HepG2 (cell line): ENCODE data around the gene UCN. TPM values are rescaled to one million over a fixed set of nuclear protein-coding genes. Genes with fewer than 3 reads are reported as not detected.

Experiments used
- ATAC-seq: fragments of 200-7000 bp; cut with Tn5 transposase; 3 replicates; pipeline ENCODE4 v1.9.1; 2020; ENCODE audit warnings: mild to moderate bottlenecking, moderate library complexity
- BruUV-seq: library from RNA; stranded (reverse); fragments of 400-500 nt; replicated peaks from 2 replicates; lab custom pipeline; 2021; lab: Mats Ljungman, UMichigan
- CTCF ChIA-PET: fragments of 300-600 bp; formaldehyde crosslinking; extraction: SDS; loops from one replicate; lab custom pipeline; 2021; ENCODE audit warnings: low total read pairs, inconsistent platforms, low intra/inter-chr PET ratio; lab: Yijun Ruan, JAX
- POLR2A ChIA-PET: fragments of 350-600 bp; sonication (Branson Sonifier 250); formaldehyde crosslinking; loops from one replicate; lab custom pipeline; 2020; ENCODE audit warnings: antibody characterized with exemption, inconsistent platforms; lab: Yijun Ruan, JAX
- DNase-seq: peaks from one replicate; pipeline ENCODE4 v3.0.0-alpha.2; 2015; ENCODE audit warnings: low spot score
- FAIRE-seq: peaks from 3 replicates; lab custom pipeline; 2011; peaks lifted over from hg19 to GRCh38; lab: Jason Lieb, UNC
- H2AFZ ChIP-seq: one replicate; pipeline ENCODE4 v1.6.1; 2011; ENCODE audit warnings: low read length, inconsistent platforms
- H3K27ac ChIP-seq: fragments of 300-600 bp; 3 replicates; pipeline ENCODE4 v1.8.0; 2011; ENCODE audit warnings: mixed run types, mild to moderate bottlenecking, mixed read lengths, low read length, inconsistent platforms; ENCODE audit not compliant: insufficient read depth; ENCODE audit errors: extremely low read length
- H3K27me3 ChIP-seq, 2 experiments: fragments of 200-600 bp in 1 of 2; 2 replicates in 1 of 2; 3 replicates in 1 of 2; pipeline versions ENCODE4 v1.6.0 to v1.8.0; 2011; ENCODE audit warnings: low read length in 2 of 2, mild to moderate bottlenecking in 2 of 2, moderate library complexity in 2 of 2, inconsistent platforms in 1 of 2; ENCODE audit not compliant: insufficient read depth in 2 of 2, control insufficient read depth in 1 of 2
- H3K36me3 ChIP-seq, 2 experiments: fragments of 200-600 bp in 1 of 2; replicated peaks in 1 of 2; 2 replicates in 1 of 2; 3 replicates in 1 of 2; pipeline versions ENCODE4 v1.5.1 to v1.8.0; 2011; ENCODE audit warnings: low read length in 2 of 2, inconsistent platforms in 1 of 2; ENCODE audit not compliant: insufficient read depth in 2 of 2, control insufficient read depth in 1 of 2
- H3K4me1 ChIP-seq: 2 replicates; pipeline ENCODE4 v1.5.1; 2012; ENCODE audit warnings: low read length, inconsistent platforms; ENCODE audit not compliant: insufficient read depth
- H3K4me2 ChIP-seq: 2 replicates; pipeline ENCODE4 v1.6.0; 2011; ENCODE audit warnings: low read depth, low read length, inconsistent platforms
- H3K4me3 ChIP-seq, 3 experiments: fragments of 200-600 bp in 1 of 3; sonication (generic), shearing (Covaris generic) in 1 of 3; replicated peaks in 1 of 3; 2 replicates each; pipeline ENCODE4 v1.5.1; 2011 to 2016; ENCODE audit warnings: low read length in 3 of 3, inconsistent platforms in 2 of 3, low read depth in 2 of 3, mild to moderate bottlenecking in 2 of 3, control low read depth in 1 of 3, mixed read lengths in 1 of 3; ENCODE audit not compliant: insufficient read depth in 1 of 3
- H3K79me2 ChIP-seq: one replicate; pipeline ENCODE4 v1.6.1; 2011; ENCODE audit warnings: low read length, inconsistent platforms; ENCODE audit not compliant: insufficient read depth
- H3K9ac ChIP-seq: 2 replicates; pipeline ENCODE4 v1.6.0; 2011; ENCODE audit warnings: mild to moderate bottlenecking, low read depth, low read length, inconsistent platforms; ENCODE audit not compliant: insufficient read depth
- H3K9me3 ChIP-seq: 2 replicates; pipeline ENCODE4 v1.5.1; 2012; ENCODE audit warnings: mild to moderate bottlenecking, low read length
- H4K20me1 ChIP-seq: 2 replicates; pipeline ENCODE4 v1.6.0; 2011; ENCODE audit warnings: inconsistent platforms, mild to moderate bottlenecking, low read length, moderate library complexity; ENCODE audit not compliant: insufficient read depth
- AGO1 ChIP-seq: fragments of 200-400 bp; formaldehyde crosslinking; IDR thresholded peaks from 2 replicates; pipeline ENCODE4 v1.6.1; 2017; ENCODE audit warnings: mild to moderate bottlenecking, low read depth, low read length, moderate library complexity; ENCODE audit not compliant: poor library complexity, severe bottlenecking
- ARNT2 ChIP-seq: sonication (generic); formaldehyde crosslinking; IDR thresholded peaks from 2 replicates; pipeline ENCODE4 v1.8.0; 2022; ENCODE audit warnings: mild to moderate bottlenecking, low read depth, missing genetic modification reagents, moderate library complexity
- ATF7 ChIP-seq, 2 experiments: fragments of 450-650 bp in 1 of 2; sonication (generic) in 1 of 2; formaldehyde crosslinking in 1 of 2; IDR thresholded peaks; 2 replicates each; pipeline versions ENCODE4 v1.4.0 to v1.6.1; 2016 to 2020; ENCODE audit warnings: antibody characterized with exemption in 1 of 2, mild to moderate bottlenecking in 1 of 2, missing genetic modification reagents in 1 of 2
- CEBPG ChIP-seq: IDR thresholded peaks from 2 replicates; pipeline ENCODE4 v1.6.1; 2016
- CENPT ChIP-seq: sonication (generic); formaldehyde crosslinking; IDR thresholded peaks from 2 replicates; pipeline ENCODE4 v1.8.0; 2022; ENCODE audit warnings: low read depth, mild to moderate bottlenecking, moderate library complexity, missing genetic modification reagents
- CHCHD3 ChIP-seq: sonication (generic); formaldehyde crosslinking; IDR thresholded peaks from 2 replicates; pipeline ENCODE4 v1.8.0; 2022; ENCODE audit warnings: mild to moderate bottlenecking, missing genetic modification reagents, moderate library complexity
- HNF4A ChIP-seq: sonication (generic); formaldehyde crosslinking; IDR thresholded peaks from 2 replicates; pipeline ENCODE4 v1.4.0; 2020; ENCODE audit warnings: missing genetic modification reagents
- NFYC ChIP-seq: IDR thresholded peaks from 2 replicates; pipeline ENCODE4 v1.6.1; 2016; ENCODE audit warnings: missing genetic modification reagents, missing compliant biosample characterization
- SP5 ChIP-seq: IDR thresholded peaks from 2 replicates; pipeline ENCODE4 v1.6.1; 2016; ENCODE audit warnings: low read depth, borderline replicate concordance
- SRSF1 ChIP-seq: fragments of 200-400 bp; formaldehyde crosslinking; optimal IDR thresholded peaks from 2 replicates; pipeline ENCODE3; 2017; ENCODE audit warnings: mild to moderate bottlenecking, low read depth, low read length, moderate library complexity
- ZNF670 ChIP-seq: sonication (generic); formaldehyde crosslinking; IDR thresholded peaks from 2 replicates; pipeline ENCODE4 v1.8.0; 2022; ENCODE audit warnings: mild to moderate bottlenecking, missing genetic modification reagents, borderline replicate concordance
- ZNF879 ChIP-seq: sonication (generic); formaldehyde crosslinking; IDR thresholded peaks from 2 replicates; pipeline ENCODE4 v1.8.1; 2023; ENCODE audit warnings: missing genetic modification reagents
- WGBS: methylation state at CpG from one replicate; pipeline ENCODE4 v1.1.6; 2017; ENCODE audit warnings: low lambda C conversion rate; 5-methylcytosine and 5-hydroxymethylcytosine counted together
- in situ Hi-C: cut with HindIII; loops from 2 replicates; pipeline ENCODE4 v1.10.0; 2017; ENCODE audit warnings: low pct_unique_long_range_greater_than_20kb; ENCODE audit not compliant: extremely low pct_ligation_motif_present
- intact Hi-C: fragments of 100-400 bp; cut with micrococcal nuclease; formaldehyde crosslinking; loops from one replicate; pipeline ENCODE4 v1.10.0; 2022; ENCODE audit not compliant: unreplicated experiment
- polyA plus RNA-seq, 8 experiments: library from polyadenylated mRNA; depleted of rRNA in 3 of 8; stranded (reverse) in 7 of 8; unstranded in 1 of 8; fragments of >200 nt; fragmentation: Illumina TruSeq in 4 of 8; extraction: Trizol in 4 of 8; gene quantifications; 2 replicates each; pipeline versions ENCODE4 v1.2.1 to v1.2.3, GENCODE V29; 2011 to 2016; ENCODE audit warnings: low read depth in 4 of 8, missing spikeins in 1 of 8, mixed read lengths in 1 of 8; ENCODE audit not compliant: insufficient read depth in 1 of 8
- total RNA-seq, 5 experiments: library from RNA; depleted of rRNA; stranded (reverse); fragments of >200 nt; fragmentation: Illumina TruSeq; extraction: Trizol; gene quantifications; 2 replicates each; pipeline ENCODE4 v1.2.3, GENCODE V29; 2016; ENCODE audit warnings: low read depth in 1 of 5
- TF ChIP-seq, protein P1 (sequence below): IDR thresholded peaks from 2 replicates; pipeline ENCODE4 v1.6.1; 2012; ENCODE audit warnings: inconsistent platforms

UCN gene
- total and polyA plus RNA-seq, 2 of the 13 experiments (the other 11 are each of a cell fraction or from before 2014, with no cell fraction given) = 1.2 to 2.3 TPM

DNA sequence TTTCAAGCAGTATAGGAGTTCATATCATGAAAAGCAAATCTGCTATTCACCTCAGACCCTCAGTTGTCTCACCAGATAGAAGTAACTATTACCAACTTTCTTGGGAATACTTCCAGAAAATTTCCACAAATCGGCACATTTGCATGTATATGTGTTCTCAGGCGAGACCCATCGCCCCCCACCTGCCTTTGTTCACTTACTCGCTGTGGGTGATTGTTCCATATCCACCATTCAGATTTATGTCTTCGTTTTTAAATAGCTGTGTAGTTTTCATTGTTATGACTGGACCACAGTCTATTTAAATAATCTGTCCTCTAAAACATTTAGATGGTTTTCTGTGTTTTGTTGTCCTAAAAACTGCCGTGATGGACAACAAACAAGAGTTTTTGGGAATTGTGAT is 22.8 kb downstream of the UCN start:
- POLR2A ChIA-PET = no interaction called here
- Histone ChIP-seq H3K27me3 (peaks cover 0 to 8% of the 10 kb centered on the region in 2 experiments; a peak in 2 of 5 replicates), H3K79me2 (no peaks in the 10 kb centered on the region), H3K9ac (no peak overlapping the region), H3K36me3 (no peaks in the 10 kb centered on the region), H3K27ac (no peak overlapping the region), H3K9me3 (no peaks in the 10 kb centered on the region), H3K4me2 (no peak overlapping the region), H2AFZ (no peak overlapping the region), H4K20me1 (no peaks in the 10 kb centered on the region), H3K4me1 (peaks cover 53% of the 10 kb centered on the region), H3K4me3 (no peak overlapping the region)
- DNase-seq (no peak), ATAC-seq (no peak), FAIRE-seq (no peak)
- WGBS = 58% methylated on average over 6 of the region's 6 CpGs
- TF ChIP-seq ARNT2 (CRISPR knock-in tag) = no peak
- no peak for TF ChIP-seq CEBPG
- TF ChIP-seq SP5 (CRISPR knock-in tag) = no peak
- TF ChIP-seq AGO1 = no peak
- no peak for TF ChIP-seq SRSF1
- in situ Hi-C loops (loop anchor here (10.0 kb wide), 1 partner anchor 321 kb away; no protein-coding TSS in a partner anchor), intact Hi-C loops (no loop called here)
- no TSS peak for BruUV-seq
- CTCF ChIA-PET = no interaction called here

DNA sequence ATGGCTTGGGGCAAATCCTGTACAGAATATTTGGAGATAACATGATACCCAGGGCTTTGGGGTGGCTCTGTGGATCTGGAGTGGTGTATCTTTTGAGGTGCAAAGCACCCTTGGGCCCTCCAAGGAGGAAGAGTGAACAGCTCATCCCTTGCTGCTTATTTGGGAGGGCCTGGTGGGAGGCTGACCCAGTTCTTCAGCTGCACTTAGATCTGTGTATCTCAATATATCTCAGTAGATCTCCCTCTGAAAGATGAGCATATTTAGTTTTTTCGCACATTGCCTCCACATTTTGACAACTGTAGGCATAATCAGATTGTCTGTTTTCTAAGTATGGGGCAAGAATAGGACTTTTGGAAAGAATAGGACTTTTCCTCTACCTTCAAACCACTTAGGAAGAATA is 23.2 kb downstream of the UCN start:
- intact Hi-C loops (no loop called here), in situ Hi-C loops (loop anchor here (5.0 to 10.0 kb wide), 2 partner anchors 188 to 320 kb away; no protein-coding TSS in a partner anchor)
- Histone ChIP-seq H3K27ac (no peak overlapping the region), H3K4me2 (no peak overlapping the region), H3K79me2 (no peaks in the 10 kb centered on the region), H3K9ac (no peak overlapping the region), H3K36me3 (no peaks in the 10 kb centered on the region), H3K4me3 (no peak overlapping the region), H3K27me3 (peaks cover 0 to 8% of the 10 kb centered on the region in 2 experiments; a peak in 2 of 5 replicates), H3K4me1 (peaks cover 56% of the 10 kb centered on the region), H2AFZ (no peak overlapping the region), H3K9me3 (no peaks in the 10 kb centered on the region), H4K20me1 (no peaks in the 10 kb centered on the region)
- POLR2A ChIA-PET = no interaction called here
- ATAC-seq (no peak), FAIRE-seq (no peak), DNase-seq (no peak)
- 60% methylated on average over 1 of the region's 1 CpG for WGBS
- CTCF ChIA-PET = no interaction called here
- TF ChIP-seq CHCHD3 (CRISPR knock-in tag) (no peak), NFYC (CRISPR knock-in tag) (no peak), CENPT (no peak), ATF7 (IDR thresholded peaks at IDR 0.05) (no peak), ATF7 (CRISPR knock-in tag; IDR thresholded peaks at IDR 0.05) (no peak), HNF4A (CRISPR knock-in tag) (no peak), ZNF879 (CRISPR knock-in tag) (no peak), ZNF670 (CRISPR knock-in tag) (no peak)
- TF ChIP-seq, protein P1, sequence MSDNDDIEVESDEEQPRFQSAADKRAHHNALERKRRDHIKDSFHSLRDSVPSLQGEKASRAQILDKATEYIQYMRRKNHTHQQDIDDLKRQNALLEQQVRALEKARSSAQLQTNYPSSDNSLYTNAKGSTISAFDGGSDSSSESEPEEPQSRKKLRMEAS = no peak
- BruUV-seq = no TSS peak
